DOHH2 (cell line): Measurements from ENCODE around the gene PDE2A.

Experiments used
- H3F3A ChIP-seq: fragments of 200-600 bp; sonication (generic), shearing (Covaris generic); 2 replicates; pipeline ENCODE4 v1.6.0; 2016; ENCODE audit warnings: antibody characterized with exemption, mild to moderate bottlenecking; ENCODE audit not compliant: control insufficient read depth, insufficient read depth
- H3K27ac ChIP-seq: fragments of 200-600 bp; sonication (generic); 2 replicates; pipeline ENCODE4 v1.5.1; 2014; ENCODE audit warnings: low read depth, mild to moderate bottlenecking, low read length, moderate library complexity
- H3K27me3 ChIP-seq: fragments of 200-600 bp; sonication (generic); 2 replicates; pipeline ENCODE4 v1.6.1; 2014; ENCODE audit warnings: mild to moderate bottlenecking, low read length, mixed read lengths; ENCODE audit not compliant: control insufficient read depth
- H3K36me3 ChIP-seq: fragments of 200-600 bp; sonication (generic); 2 replicates; pipeline ENCODE4 v1.6.1; 2014; ENCODE audit warnings: mild to moderate bottlenecking, low read length, moderate library complexity, mixed read lengths; ENCODE audit not compliant: control insufficient read depth
- H3K4me1 ChIP-seq: fragments of 200-600 bp; sonication (generic); 2 replicates; pipeline ENCODE4 v1.6.1; 2014; ENCODE audit warnings: mild to moderate bottlenecking, low read length, mixed read lengths; ENCODE audit not compliant: control insufficient read depth
- H3K4me2 ChIP-seq: fragments of 200-600 bp; sonication (generic); 2 replicates; pipeline ENCODE4 v1.6.0; 2014; ENCODE audit warnings: mild to moderate bottlenecking, low read length, moderate library complexity
- H3K4me3 ChIP-seq: fragments of 200-600 bp; sonication (generic); 2 replicates; pipeline ENCODE4 v1.5.1; 2014; ENCODE audit warnings: mild to moderate bottlenecking, low read length, mixed read lengths
- H3K79me2 ChIP-seq: fragments of 200-600 bp; sonication (generic); 2 replicates; pipeline ENCODE4 v1.6.1; 2014; ENCODE audit warnings: mild to moderate bottlenecking, low read length, mixed read lengths; ENCODE audit not compliant: control insufficient read depth
- H3K9me2 ChIP-seq: fragments of 200-600 bp; sonication (generic); replicated peaks from 2 replicates; pipeline ENCODE4 v1.6.1; 2014; ENCODE audit warnings: mild to moderate bottlenecking, low read length, mixed read lengths; ENCODE audit not compliant: control insufficient read depth
- H3K9me3 ChIP-seq: fragments of 200-600 bp; sonication (generic); 2 replicates; pipeline ENCODE4 v1.6.1; 2014; ENCODE audit warnings: antibody characterized with exemption, low read length, mixed read lengths; ENCODE audit not compliant: control insufficient read depth, insufficient read depth
- H4K20me1 ChIP-seq: fragments of 200-600 bp; sonication (generic); 2 replicates; pipeline ENCODE4 v1.6.0; 2014; ENCODE audit warnings: low read depth, mild to moderate bottlenecking, antibody characterized with exemption, low read length, moderate library complexity; ENCODE audit not compliant: control insufficient read depth, insufficient read depth
- EZH2phosphoT487 ChIP-seq: fragments of 200-600 bp; sonication (generic); IDR thresholded peaks from 2 replicates; pipeline ENCODE4 v1.6.1; 2017; ENCODE audit warnings: borderline replicate concordance, mild to moderate bottlenecking, antibody characterized with exemption, low read length, moderate library complexity, mixed read lengths
- TF ChIP-seq, protein P1 (sequence below): fragments of 200-600 bp; sonication (generic); IDR thresholded peaks from one replicate; pipeline ENCODE4 v1.5.1; 2014; ENCODE audit warnings: antibody characterized with exemption, mild to moderate bottlenecking, low read depth, low read length; ENCODE audit not compliant: poor library complexity, severe bottlenecking

PDE2A gene

DNA sequence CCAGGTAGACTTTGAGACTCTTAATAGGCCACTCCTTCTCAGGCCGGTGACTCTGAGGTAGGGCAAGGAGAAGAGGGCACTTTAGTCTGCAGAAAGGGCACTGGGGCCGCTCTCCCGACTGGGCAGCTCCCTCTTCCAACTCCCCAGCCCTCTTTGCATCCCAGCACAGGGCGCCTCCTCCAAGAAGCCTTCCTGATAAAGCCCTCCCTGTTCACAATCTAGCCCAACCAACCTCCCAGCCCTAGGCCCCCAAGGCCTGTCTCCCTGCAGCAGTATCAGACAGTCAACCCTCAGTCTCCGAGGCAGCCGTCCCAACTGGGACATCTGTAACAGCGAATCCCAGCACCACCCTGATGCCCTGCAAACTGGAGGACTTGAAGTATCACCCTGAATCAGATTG, 14.3 kb upstream of the PDE2A start:
- H3K4me3 ChIP-seq, result no peak overlapping the region
- H4K20me1 ChIP-seq, result peaks cover 3% of the 10 kb centered on the region; the same call in 1 of the 2 replicates
- TF ChIP-seq EZH2phosphoT487, result no peak
- TF ChIP-seq, protein P1, sequence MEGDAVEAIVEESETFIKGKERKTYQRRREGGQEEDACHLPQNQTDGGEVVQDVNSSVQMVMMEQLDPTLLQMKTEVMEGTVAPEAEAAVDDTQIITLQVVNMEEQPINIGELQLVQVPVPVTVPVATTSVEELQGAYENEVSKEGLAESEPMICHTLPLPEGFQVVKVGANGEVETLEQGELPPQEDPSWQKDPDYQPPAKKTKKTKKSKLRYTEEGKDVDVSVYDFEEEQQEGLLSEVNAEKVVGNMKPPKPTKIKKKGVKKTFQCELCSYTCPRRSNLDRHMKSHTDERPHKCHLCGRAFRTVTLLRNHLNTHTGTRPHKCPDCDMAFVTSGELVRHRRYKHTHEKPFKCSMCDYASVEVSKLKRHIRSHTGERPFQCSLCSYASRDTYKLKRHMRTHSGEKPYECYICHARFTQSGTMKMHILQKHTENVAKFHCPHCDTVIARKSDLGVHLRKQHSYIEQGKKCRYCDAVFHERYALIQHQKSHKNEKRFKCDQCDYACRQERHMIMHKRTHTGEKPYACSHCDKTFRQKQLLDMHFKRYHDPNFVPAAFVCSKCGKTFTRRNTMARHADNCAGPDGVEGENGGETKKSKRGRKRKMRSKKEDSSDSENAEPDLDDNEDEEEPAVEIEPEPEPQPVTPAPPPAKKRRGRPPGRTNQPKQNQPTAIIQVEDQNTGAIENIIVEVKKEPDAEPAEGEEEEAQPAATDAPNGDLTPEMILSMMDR, result no peak
- no peaks in the 10 kb centered on the region for H3F3A ChIP-seq
- H3K4me1 ChIP-seq, result no peaks in the 10 kb centered on the region
- H3K27me3 ChIP-seq, result no peaks in the 10 kb centered on the region
- no peak overlapping the region for H3K27ac ChIP-seq
- H3K9me3 ChIP-seq, result no peaks in the 10 kb centered on the region
- peaks cover 29% of the 10 kb centered on the region for H3K36me3 ChIP-seq
- no peaks in the 10 kb centered on the region for H3K79me2 ChIP-seq
- H3K4me2 ChIP-seq, result no peak overlapping the region
- no peaks in the 10 kb centered on the region for H3K9me2 ChIP-seq

DNA sequence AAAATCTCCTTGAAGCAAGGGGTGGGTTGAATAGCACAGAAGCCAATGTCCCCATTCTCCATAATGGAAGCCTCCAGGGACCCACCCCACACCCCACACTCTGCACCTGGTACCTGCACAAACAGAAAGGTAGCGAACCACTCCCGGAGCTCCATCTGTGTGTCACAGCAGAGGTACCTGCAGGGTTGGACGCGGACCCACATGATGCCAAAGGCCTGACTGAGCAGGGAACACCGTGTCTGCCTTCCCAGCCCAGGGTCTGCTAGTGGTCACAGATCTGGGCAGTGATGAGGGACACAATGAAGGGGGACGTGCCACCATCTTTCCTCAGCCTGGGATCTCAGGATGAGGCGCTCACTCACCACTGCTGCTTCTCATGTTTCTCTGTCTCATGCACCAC, 13.1 kb upstream of the PDE2A start:
- H3F3A ChIP-seq, result no peaks in the 10 kb centered on the region
- H3K4me2 ChIP-seq, result no peak overlapping the region
- no peaks in the 10 kb centered on the region for H3K79me2 ChIP-seq
- H3K27ac ChIP-seq, result no peak overlapping the region
- H3K27me3 ChIP-seq, result no peaks in the 10 kb centered on the region
- no peaks in the 10 kb centered on the region for H3K9me2 ChIP-seq
- peaks cover 6% of the 10 kb centered on the region; the same call in 1 of the 2 replicates for H4K20me1 ChIP-seq
- H3K9me3 ChIP-seq, result no peaks in the 10 kb centered on the region
- H3K4me1 ChIP-seq, result no peaks in the 10 kb centered on the region
- H3K36me3 ChIP-seq, result peaks cover 17% of the 10 kb centered on the region
- H3K4me3 ChIP-seq, result no peak overlapping the region
- TF ChIP-seq, protein P1, result no peak
- no peak for TF ChIP-seq EZH2phosphoT487

DNA sequence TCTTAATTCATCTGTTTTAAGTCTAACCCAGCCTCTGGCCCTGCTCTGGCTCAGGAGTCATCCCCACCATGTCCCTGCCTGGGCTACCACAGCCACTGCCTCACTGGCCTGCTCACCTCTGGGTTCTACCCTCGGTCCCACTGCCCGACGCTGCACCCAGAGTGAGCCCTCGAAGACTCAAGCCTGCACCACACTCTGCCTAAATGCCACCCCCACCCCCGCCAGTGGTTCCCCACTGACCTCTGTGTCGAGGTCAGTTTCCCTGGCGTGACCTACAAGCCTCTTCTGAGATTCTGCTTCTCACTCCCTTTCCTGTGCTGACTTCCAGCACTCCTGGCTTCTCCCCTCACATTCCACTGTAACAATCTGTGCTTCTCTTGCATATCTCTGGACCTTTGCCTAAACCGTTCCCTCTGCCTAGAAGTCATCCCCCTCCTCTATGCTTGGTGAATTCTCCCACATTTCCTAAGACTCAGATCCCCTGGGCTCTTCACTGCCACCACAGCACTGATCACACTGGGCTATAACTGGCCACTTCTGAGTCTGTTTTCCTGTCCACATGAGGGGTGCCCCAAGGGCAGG, 12.5 kb upstream of the PDE2A start:
- Histone ChIP-seq H3F3A (no peaks in the 10 kb centered on the region), H3K36me3 (peaks cover 14% of the 10 kb centered on the region), H3K4me2 (no peak overlapping the region), H4K20me1 (peaks cover 6% of the 10 kb centered on the region; the same call in 1 of the 2 replicates), H3K4me3 (no peak overlapping the region), H3K27ac (no peak overlapping the region), H3K4me1 (no peaks in the 10 kb centered on the region), H3K9me3 (no peaks in the 10 kb centered on the region), H3K79me2 (no peaks in the 10 kb centered on the region), H3K9me2 (no peaks in the 10 kb centered on the region), H3K27me3 (no peaks in the 10 kb centered on the region)
- no peak for TF ChIP-seq EZH2phosphoT487
- TF ChIP-seq, protein P1, result no peak
